Stimulated activated naive CD8-positive, alpha-beta T cell treated with anti-CD3 and anti-CD28 coated beads, Interleukin-15, Interleukin-2, amounts not matched to agents 100 U/mL and 50 U/mL, for 24 hours (primary cell): ENCODE measurements around the gene GRIK5.

Source experiments
- ATAC-seq: fragments of 150-1000 bp; cut with Tn5 transposase; one replicate; pipeline ENCODE4 v1.10.0; 2021
- DNase-seq: peaks from one replicate; pipeline ENCODE4 v3.0.0; 2021

The GRIK5 gene

GRCh38 chr19:42093926-42094325, 23.9 kb upstream of the GRIK5 start:
- no peak for DNase-seq
- ATAC-seq, result no peak

GRCh38 chr19:42093505-42093904, 23.5 kb upstream of the GRIK5 start:
- ATAC-seq, result no peak
- no peak for DNase-seq

- ATAC-seq (peak; percentile 32), DNase-seq (peak; percentile 51)
These were observed 22.3 kb upstream of the GRIK5 start for GRCh38 chr19:42092350-42092749.

- no peak for DNase-seq
- ATAC-seq, result no peak
These were observed 21.7 kb upstream of the GRIK5 start for GRCh38 chr19:42091742-42092141.

GRCh38 chr19:42091300-42091699, 21.3 kb upstream of the GRIK5 start:
- no peak for ATAC-seq
- DNase-seq, result no peak

GRCh38 chr19:42090672-42091071, 20.7 kb upstream of the GRIK5 start:
- DNase-seq (no peak), ATAC-seq (no peak)

GRCh38 chr19:42089772-42090171, 19.8 kb upstream of the GRIK5 start:
- DNase-seq (no peak), ATAC-seq (no peak)

- ATAC-seq (no peak), DNase-seq (no peak)
These were observed 19.3 kb upstream of the GRIK5 start for GRCh38 chr19:42089191-42089750.

- DNase-seq, result no peak
- ATAC-seq, result no peak
These were observed 18.6 kb upstream of the GRIK5 start for GRCh38 chr19:42088471-42089190.

GRCh38 chr19:42086770-42087550, 17.0 kb upstream of the GRIK5 start:
- DNase-seq, result no peak
- ATAC-seq, result no peak

GRCh38 chr19:42086188-42086736, 16.3 kb upstream of the GRIK5 start:
- DNase-seq (no peak), ATAC-seq (no peak)

- no peak for ATAC-seq
These were observed 13.5 kb upstream of the GRIK5 start for GRCh38 chr19:42083537-42083936.

GRCh38 chr19:42081584-42082203, 11.7 kb upstream of the GRIK5 start:
- ATAC-seq (no peak), DNase-seq (no peak)

More at GRCh38 chr19:42083537-42083936, 13.5 kb upstream of the GRIK5 start:
- DNase-seq, result no peak

- no peak for DNase-seq
- no peak for ATAC-seq
These were observed 10.9 kb upstream of the GRIK5 start for GRCh38 chr19:42080764-42081375.

GRCh38 chr19:42079886-42080763, 10.1 kb upstream of the GRIK5 start:
- no peak for DNase-seq
- ATAC-seq, result no peak

- ATAC-seq (no peak), DNase-seq (no peak)
These were observed 9.3 kb upstream of the GRIK5 start for GRCh38 chr19:42079276-42079669.

- DNase-seq (no peak), ATAC-seq (no peak)
These were observed 8.7 kb upstream of the GRIK5 start for GRCh38 chr19:42078538-42079275.

- no peak for ATAC-seq
- DNase-seq, result no peak
These were observed 8.1 kb upstream of the GRIK5 start for GRCh38 chr19:42078058-42078457.

GRCh38 chr19:42076380-42076944, 6.5 kb upstream of the GRIK5 start:
- DNase-seq (peak; percentile 56), ATAC-seq (no peak)
